GM19463 (cell line): Measurements from ENCODE around the gene MMAB.
"Not testable (repeated sequence)": the region's sequence is repeated elsewhere in the genome, so short reads cannot be mapped to it uniquely, and the experiment has no call there.

ENCODE experiments used
- ATAC-seq: cut with Tn5 transposase; IDR thresholded peaks from one replicate; pipeline ENCODE4 v1.9.1; 2021; ENCODE audit warnings: mild to moderate bottlenecking, moderate library complexity; ENCODE audit not compliant: unreplicated experiment

Gene MMAB

DNA sequence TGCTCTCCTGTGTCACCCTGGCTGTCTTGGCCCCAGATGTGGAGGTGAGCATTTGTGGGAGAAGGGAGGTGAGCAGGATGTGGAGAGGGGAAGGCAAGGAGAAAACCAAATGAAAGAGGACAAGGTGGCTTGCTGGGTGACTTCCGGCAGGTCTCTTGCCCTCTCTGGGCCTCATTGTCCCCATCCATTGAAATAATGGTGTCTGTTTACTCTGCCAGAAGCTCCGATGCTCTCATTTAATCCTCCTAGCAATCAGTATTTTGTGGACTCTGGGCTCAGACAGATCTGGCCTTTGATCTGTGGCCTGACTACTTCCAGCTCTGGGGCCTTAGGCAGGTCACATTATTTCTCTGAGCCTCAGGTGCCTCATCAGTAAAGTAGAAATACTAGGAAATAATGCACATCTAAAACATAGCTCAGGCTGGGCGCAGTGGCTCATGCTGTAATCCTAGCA is 30.9 kb upstream of the MMAB start:
- ATAC-seq = no peak

DNA sequence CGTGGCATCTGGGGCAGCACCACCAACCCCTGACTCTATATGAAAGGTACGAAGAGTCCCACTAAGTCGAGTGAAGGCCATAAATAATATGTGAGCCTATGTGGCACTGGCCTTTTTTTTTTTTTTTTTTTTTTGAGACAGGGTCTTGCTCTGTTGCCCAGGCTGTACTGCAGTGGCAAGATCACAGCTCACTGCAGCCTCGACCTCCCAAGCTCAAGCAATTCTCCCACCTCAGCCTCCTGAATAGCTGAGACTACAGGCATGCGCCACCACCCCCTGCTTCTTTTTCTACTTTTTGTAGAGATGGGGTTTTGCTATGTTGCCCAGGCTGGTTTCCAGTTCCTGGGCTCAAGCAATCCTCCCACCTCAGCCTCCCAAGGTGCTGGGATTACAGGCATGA is 28.8 kb upstream of the MMAB start:
- not testable (repeated sequence) for ATAC-seq

DNA sequence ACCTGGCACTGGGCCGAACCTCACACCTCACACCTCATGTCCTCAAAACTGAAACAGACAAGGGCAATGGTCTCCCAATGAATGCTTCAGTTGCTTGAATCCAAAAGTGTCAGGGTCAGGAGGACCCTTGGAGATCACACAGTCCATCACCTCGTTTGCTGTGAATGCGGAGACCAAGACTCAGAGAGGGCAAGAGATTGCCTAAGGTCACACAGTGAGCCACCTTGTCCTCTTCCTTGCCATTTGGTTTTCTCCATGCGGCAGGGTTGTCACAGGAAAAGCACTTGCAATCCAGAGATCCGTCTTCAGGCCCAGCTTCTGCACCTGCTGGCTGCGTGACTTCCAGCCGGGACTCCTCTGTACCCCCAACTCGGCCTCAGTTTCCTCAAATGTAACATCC is 28.3 kb upstream of the MMAB start:
- no peak for ATAC-seq

DNA sequence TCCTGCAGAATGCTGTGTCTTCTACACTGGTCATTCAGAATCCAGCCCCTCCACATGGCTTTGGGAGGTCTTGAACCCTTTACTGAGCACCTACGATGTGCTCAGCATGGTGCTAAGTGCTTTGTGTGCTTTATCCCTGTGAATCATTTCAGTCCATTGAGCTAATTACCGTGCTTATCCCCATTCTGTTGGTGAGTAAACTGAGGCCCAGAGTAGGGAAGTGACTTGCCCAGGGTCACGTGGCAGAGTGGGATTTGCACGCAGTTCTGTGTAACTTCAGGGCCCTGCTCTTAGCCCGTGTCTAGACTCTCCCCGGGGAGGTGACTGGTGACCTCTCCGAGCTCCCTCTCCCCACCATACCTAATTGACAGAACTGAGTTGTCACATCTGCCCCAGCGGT is 27.7 kb upstream of the MMAB start:
- ATAC-seq = no peak

DNA sequence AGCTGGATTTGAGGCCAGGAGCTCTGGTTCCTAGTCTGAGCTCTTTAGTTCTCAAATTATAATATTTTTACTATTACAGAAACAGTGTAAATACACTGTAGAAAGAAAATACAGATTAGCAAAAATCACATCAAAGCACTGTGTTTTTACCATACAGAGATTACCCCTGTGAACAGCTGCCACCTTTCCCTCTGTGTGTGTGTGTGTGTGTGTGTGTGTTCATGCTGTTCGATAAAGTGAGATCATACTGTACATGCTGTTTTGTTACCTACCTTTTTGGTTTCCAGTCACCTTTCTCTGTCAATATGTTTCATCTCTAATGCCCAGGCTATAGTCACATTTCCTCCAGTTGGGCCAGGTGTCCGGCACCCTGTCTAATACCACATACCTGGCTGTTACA is 27.2 kb upstream of the MMAB start:
- ATAC-seq = no peak

DNA sequence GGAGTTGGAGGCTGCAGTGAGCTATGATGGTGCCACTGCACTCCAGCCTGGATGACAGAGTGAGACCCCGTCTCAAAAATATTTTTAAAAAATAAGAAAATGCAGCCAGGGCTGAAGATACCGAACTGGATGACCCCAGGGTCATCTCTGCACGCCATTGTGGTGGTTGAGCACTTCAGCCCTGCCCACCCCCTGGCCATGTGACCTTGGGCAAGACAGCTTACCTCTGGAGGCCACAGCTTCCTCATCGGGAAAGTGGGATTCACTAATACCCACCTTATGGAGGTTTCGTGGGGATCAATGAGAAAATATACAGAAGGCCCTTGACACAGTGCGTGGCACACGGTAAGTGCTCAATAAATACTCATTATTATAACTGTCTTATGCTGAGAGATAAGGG is 25.8 kb upstream of the MMAB start:
- no peak for ATAC-seq

DNA sequence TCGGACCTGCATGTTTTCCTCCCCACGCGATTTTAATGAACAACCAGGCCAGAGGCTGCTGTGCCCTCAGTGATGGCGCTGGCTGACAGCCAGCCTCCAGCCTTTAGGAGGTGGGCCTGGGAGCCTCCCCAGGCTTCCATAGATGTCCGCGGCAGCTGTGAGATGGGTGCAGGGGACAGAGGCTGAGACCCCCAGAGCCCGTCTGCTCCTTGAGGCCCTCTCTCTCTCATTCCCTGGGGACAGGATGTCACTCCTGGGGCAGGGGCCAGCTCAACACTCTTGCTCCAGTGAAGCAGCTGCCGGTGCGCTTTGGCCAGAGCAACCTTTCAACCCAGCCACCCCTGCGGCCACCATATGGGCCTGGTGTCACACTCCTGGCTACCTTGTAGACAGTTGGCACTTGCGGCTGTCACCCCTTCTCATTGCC is 25.1 kb upstream of the MMAB start:
- ATAC-seq = no peak

DNA sequence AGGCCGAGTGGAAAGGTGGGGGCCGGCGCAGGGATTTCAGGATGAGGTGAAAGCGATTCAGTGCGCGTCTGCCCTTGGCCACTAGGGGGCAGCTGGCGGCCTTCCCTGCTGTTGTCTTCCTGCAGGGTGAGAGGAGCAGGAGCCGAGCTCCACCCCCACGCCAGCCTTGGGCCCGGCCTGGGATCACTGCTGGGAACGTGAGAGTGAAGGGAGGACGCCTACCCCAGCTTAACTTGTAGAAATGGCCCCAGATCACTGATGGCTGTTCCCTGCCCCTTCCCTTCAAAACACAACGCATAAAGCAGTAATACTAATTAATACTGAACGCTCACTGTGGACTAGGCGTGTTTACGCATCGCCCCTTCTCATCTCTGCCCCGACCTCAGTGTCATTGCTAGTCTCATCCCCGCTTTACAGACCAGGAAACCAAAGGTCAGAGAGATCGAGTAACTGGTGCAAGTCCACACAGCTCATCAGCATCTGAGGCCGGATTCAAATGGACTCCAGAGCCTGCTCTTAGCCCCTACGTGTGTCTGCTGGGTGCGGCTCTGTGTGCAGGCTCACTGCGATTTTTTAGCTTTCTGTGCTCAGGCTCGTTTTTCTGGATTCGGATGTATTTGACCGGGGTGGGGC is 24.6 kb upstream of the MMAB start:
- ATAC-seq = no peak

DNA sequence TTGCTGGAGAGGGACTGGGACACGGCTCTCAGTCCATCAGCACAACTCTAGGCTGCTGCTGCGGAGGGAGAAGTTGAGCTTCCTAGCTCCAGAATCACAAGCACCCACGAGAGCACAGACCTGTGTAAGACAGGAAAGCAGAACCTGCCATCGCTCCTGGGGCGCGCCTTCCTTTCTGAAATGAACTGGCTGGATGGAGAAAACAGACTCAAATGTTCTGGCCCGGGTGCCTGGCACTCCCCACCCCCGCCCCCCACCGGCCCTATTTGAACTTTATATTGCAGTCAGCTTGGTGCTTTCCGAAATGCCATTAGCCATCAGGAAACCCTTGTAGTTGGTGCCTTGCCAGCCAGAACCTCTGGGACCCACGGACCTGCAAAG is 24.1 kb upstream of the MMAB start:
- no peak for ATAC-seq

DNA sequence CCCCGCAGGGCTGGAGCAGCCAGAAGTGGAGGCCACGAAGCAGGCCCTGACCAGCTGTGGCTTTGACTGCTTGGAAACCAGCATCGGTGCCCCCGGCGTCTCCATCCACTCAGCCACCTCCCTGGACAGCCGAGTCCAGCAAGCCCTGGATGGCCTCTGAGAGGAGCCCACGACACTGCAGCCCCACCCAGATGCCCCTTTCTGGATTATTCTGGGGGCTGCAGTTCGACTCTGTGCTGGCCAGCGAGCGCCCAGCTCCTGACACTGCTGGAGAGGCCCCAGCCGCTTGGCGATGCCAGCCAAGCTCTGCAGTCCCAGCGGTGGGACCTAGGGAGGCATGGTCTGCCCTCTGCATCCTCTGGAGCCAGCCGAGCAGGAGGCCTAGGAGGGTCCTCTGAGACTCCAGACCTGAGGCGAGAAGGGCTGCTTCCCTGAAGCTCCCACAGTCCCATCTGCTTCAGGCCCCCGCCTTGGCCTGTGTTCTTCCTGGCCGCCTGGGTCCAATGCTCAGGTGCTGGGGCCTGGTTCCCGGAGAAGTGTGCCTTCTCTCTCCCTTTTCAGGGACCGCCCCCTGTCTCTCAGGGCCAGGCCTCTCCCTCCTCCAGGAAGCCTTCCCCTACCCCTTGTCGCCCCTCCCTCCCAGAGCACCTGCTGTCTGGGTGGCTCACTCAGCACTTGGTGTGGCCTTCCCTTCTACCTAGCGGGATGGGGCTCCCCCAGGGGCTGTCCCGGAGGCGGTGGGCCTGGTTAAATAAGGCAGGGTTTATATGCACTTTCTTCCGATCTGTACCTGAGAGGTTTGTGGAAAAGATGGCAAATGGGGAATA is 23.3 kb upstream of the MMAB start:
- ATAC-seq = no peak

DNA sequence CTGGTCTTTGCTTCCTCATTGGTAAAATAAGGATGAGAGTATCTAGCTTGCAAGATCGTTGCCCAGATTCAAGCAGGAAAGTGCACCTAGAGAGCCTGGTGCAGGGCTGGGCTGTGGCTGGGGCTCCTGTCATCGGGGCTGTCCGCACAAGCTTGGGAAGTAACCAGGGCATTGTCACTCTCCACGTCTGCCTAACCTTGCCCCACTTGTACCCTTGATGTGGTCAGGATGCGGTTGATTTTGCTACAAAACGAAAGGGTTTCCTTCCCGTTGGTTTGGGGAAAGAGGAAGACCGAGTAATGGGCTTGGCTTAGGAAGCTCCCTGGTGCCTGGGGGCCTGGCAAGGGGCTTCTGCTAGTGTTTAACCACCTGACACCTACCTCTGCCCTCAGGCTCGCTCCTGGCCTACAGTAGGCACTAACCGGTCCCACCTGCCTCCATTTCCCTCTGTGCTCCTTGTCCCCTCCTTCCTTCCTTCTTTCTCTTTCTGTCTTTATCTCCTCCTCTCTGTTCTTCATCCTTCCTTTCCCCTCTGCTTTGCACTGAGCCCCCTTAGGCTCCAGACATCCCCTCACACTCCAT is 22.1 kb upstream of the MMAB start:
- no peak for ATAC-seq

DNA sequence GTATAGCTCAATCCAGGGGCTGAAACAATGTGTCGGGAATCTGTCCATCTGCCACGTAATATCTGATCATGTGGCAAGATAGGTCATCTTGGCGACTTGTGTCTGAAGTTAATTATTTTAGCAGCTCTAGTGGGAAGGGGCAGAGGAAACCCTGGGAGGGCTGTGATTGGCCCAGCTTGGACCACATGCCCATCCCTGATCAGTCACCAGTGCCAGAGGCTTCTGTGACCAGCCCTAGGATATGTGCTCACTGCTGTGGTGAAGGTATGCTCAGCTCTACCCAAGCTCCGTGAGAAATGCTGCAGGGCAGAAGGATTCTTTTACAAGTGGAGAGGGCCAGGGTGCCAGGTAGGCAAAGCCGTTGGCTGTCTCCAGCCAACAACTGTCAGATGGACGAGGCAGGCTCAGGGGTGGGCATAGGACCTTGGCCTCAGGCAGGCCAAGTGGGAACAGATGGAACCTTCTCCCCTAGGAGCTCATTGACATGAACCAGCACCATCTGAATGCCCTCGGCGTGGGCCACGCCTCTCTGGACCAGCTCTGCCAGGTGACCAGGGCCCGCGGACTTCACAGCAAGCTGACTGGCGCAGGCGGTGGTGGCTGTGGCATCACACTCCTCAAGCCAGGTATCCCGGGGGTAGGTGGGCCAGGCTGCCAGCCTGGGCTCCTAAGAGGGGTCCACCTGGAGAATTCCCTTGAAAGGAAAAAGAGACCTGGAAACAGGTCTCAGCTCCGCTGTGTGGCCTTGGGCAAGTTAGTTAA is 21.4 kb upstream of the MMAB start:
- ATAC-seq = no peak

DNA sequence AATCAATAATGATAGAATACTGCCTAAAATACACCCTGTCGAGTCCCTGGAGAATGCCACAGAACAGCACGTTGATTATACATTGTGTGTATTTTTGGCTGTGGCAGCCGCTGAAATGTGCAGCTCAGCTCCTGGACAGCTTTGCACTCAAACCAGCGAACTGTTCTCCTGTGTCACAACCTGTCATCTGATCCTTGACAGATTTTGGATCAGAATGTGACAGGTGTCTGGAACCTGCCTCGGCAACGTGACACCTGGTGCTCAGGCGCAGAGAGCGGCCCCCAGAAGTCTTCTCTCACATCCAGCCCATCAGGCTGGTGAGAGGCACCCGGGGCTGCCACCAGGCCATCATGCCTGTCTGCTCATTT is 19.6 kb upstream of the MMAB start:
- ATAC-seq = no peak

DNA sequence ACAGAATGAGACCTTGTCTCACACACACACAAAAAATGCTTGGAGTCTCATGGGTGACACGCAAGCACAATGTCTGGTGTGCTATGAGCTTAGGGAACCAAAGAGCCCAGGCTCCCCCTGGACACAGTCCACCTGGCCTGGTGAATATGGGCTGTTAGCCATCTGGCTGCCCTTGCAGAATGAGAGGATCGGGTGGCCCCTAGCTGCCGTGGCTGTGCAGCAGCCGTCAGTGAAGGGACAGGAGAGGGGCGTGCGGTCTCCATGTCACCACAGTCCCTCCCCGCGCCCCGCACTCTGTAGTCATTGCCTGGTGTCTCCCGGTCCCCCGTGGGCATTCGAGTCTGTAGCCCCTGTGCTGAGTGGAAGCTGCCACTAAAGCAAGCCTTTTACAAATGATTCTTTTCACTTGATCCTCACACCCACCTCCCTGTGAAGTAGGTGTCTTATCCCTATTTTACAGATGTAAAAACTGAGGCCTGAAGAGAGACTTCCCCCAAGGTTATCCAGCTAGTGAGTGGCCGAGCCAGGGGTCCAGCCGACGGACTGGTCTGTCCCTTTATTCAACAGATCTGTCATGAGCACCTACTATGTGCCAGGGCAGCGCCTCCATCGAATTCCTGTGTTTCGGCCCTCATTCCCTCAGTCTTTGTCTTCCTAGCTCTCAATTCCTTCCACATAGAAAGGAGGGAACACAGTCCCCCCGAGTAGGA is 19.0 kb upstream of the MMAB start:
- no peak for ATAC-seq

DNA sequence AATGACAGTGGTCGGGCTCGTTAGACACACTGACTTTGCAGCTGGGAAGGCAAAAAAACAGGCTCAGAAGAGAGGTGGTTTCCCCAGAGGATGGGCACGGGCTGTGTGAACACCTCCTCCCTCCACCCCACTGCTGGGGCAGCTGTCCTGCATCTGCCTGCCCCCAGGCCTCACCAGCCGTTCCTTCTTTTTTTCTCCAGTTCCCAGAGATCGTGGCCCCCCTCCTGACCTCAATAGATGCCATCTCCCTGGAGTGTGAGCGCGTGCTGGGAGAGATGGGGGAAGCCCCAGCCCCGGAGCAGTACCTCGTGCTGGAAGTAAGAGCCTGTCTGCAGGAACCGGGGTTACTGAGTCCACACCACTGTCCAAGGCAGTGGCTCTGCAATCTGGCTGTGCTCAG is 17.7 kb upstream of the MMAB start:
- ATAC-seq = no peak

DNA sequence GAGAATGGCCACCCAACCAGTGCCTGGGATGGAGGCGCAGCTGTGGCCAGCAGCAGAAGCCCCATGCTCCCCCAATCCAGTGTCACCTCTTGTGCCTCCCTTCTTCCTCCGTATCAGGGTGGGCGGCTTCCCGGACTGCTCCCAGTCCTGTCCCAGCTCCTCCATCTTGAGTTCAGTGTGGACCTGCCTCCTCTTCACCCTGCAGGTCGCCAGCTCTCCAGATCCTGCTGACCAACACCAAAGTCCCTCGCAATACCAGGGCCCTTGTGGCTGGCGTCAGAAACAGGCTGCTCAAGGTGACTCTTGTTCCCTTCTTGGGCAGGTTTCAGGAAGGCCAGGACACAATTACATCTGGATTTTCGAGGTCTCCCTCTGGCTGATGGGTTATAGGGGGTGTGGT is 17.3 kb upstream of the MMAB start:
- no peak for ATAC-seq

DNA sequence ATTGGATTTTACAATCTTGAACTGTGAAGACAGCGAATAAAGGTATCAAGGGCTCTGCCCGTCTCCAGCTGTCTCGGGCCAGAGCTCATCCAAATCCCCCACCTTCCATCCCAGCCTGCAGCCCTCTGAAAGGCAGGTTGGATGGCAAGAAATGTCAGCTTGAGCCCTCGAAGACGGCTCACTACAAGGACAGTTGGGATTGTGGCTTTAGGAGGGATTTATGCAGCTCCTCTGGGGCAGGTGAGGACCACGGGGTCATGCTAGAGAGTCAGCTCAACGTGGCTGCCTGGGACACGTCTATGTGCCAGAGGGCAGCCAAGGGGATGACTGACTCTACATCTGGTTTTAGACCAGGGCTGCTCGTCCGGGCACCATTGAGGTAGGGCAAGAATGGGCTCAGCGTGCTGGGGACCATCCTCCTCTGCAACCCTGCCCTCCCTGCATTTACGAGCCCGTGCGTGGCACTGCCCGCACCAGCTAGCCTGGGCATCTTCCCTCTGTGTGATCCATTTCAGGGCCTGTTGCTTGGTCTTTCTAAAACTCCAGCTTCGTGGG is 16.5 kb upstream of the MMAB start:
- no peak for ATAC-seq

DNA sequence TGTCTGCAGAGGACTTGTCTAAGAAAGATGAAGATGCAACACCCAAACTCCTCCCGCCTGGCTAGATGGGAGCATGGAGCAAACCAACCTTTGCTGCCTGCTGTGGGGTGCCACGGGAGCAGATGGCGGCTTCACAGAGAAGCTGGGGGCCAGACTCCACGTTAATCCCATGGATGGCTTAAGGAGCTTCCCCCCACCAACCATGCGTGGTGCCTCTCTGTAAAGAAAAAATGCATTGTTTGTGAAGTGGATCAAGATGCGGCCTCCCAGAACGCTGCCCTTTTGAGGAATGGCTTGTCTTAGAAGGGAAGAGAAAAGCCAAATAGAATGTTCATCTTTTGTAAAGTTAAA is 15.9 kb upstream of the MMAB start:
- no peak for ATAC-seq

DNA sequence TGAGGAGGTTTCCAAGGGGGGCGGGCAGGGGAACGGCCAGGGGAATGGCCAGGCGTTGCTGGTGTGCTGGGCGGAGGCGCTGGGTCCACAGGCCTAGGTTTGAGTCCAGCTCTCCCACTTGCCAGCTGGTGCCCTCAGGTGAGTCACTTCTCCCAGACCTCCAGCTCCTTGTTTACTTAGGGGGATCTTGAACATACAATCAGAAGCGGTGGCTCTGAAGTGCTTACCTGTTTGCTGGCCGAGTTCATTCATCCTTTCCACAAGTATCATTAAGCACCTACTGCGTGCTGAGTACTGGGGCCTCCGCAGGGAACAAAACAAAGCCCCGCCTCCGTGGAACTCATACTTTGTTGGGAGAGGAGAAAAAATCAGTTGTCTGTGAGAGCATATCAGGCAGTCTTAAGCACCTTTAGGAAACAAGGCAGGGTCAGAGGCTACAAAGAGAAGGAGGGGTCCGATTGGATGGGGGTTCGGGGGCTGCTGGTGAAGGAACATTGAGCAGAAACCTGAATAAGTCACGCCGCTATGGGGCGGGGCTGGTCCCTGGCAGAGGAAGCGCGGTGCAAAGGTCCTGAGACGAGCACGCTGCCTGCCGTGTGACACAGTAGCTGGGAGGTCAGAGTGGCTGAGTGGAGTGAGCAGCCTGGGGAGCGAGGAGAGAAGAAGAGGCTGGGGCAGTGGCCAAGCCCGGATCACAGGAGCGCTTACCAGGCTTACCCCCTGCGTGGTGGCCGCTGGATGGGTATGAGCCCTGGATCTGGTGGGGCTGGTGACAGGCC is 15.3 kb upstream of the MMAB start:
- ATAC-seq = no peak

DNA sequence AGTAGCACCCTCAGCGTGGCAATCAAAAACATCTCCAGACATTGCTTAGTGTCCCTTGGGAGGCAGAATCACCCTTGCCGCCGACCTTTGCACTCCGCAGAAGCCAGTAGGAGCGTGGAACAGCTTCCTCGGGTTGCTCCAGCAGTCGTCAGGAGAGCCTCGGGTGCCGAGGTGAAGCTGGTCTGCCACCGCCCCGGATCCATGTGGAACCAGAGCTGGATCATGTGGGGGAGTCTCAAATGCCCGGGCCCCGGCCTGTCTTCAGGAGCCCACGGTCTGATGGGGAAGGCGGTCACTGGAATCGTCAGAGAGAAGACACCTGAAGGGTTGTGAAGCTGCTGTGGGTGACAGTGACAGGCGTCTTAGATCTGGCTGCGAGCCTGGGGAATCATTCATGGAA is 14.6 kb upstream of the MMAB start:
- no peak for ATAC-seq
